ENCODE data around the gene APC2. TPM values are rescaled to one million over a fixed set of nuclear protein-coding genes. Genes with fewer than 3 reads are reported as not detected.

Gene APC2
- polyA plus RNA-seq, 1 donor, result 1.3 TPM

DNA sequence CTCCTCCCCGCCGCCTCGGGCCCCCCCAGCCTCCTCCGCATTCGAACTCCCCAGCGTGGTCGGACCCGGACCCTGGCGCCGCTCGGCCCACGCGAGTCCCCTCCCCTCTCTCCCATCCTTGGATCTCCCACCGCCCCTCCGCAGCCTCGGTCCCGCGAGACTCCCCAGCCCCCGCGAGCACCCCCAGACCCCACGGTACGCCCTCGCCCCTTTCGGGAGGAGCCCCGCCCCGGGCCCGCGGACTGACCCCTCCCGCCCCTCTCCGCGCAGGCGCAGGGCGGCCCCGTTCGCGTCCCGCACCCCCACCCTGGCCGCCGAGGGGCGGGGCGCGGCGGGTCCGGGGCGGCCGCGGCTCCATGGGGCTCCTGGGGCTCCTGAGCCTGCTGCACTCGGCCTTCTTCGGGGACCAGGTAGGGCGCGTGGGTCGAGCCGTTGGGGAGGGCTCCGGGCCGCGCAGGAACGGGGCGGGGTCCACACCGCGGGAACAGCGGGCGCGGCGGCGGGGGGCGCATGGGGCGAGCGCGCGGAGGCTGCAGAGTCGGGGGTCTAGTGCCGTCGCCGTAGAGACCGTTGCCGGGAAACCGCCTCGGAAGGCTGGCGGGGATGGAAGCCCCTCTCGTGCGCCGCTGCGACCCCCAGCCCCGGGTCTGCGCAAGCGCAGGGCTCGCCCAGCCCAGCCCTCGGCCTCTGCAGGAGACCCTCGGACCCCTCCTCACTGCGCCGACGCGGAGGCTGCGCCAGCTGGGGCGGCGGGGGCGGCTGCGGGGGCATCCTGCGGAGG lies 3.8 kb upstream of the APC2 start:
- DNase-seq, result no peak

DNA sequence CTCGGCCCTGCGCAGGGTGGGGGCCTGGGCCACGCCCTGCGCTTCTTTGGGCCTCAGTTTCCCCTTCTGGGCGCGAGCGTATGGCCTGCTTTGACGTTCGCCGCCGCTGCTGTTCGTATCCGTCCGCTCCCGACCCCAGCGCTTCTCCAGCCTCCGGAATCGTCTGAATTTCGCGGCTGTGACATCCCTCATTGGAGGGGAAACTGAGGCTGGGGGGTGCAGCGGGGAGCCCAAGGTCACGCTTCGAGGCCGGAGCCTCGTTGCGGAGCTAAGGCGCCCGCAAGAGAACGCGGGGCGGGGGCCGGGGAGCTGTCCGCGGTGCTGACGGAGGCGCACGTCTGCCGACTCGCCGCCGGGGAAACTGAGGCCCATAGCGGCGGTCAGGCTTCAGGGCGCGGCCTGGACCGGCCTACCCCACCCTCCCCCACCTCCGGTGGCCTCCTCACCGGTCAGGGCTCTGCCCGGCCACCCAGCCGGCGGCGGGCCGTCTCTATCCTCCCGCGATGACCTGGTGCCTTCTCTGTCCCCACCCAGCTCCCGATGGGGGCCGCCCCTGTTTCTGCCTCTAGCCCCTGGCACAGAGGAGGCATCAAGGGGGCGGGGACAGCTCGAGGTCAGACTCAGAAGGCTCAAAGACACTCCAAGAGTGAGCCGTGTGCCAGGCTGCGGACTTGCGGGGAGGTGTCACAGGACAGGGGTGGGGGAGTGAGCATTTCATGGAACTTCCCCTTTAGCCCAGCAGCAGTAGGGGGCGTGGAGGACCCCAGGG lies 3.0 kb upstream of the APC2 start:
- no peak for DNase-seq

DNA sequence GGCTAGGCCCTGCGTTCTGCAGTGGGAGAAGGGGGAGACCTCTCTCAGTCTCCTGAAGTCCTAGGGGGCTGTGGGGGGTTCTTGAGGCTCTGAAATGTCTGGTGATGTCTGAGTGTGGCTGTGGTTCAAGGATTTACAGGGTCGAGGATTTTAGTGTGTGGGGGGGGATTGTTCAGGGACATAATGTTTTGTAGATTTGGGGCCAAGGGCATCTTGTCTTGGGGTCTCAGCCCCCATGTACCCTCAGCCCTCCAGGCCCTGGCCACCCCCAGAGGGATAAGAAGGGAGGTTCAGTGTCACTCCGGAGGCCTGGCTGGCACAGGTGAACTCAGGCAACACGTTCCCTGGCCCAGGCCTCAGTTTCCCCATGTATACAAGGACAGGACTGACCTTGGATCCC lies 2.4 kb upstream of the APC2 start:
- no peak for DNase-seq

DNA sequence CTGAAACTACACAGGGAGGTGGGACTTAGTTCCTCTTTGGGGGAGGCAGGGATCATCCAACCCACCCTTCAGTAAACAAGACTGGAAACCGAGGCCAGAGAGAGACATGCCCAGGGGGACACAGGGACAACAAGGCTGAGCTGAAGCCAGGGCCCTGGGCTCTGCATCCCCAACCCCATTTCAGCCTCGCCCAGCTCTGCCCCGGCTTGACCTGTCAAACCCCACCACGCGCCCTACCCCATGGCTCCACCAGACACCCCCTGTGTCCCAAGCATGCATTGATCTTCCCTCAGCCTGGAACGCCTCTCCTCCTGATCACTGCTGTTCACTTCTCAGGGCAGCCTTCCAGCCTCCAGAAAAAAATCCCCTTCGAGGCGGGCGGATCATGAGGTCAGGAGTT lies 2.0 kb upstream of the APC2 start:
- DNase-seq, result no peak

DNA sequence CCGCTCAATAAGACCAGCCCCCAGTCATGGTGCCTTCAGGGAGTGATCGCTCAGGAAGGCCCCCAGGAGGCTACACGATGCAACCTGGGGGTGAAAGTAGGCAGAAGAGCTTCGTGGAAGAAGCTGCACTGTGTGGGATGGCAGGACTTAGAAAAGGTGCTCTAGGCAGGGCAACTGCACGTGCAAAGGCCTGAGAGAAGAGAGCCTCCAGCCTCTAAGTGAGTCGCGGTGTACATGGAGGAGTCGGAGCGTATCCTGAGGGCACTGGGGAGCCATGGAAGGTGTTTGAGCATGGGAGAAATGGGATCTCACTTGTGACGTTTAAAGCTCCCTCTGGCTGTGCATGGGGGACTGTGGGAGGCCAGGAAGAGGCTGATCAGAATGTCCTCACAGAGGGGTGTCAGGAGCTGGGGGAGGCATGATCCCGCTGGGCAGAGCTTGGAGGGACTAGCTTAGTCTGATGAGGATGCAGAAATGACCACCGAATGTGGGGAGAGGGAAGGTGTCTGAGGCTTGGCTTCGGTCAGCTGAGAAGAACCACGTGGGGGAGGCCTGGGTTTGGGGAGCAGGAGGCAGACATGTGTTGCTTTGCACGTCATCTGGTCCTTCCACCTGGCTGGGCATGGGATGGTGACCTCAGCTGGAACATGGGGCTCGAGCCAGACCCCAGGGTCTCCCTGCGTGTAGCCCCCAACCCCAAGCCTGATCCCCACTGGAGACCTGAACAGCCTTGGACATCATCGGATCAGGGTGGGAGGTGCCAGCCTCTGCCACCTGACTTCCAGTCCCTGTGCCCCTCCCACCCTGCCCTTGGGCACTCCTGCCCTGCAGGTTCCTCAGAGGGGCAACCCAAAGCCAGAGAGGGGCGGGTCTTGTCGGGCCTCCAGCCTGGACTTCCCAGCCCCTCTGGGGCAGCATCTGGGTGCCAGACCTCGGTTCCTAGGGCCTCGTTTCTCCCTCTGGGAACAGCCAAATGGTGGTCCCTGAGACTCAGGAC lies 1.1 kb downstream of the APC2 start:
- no peak for DNase-seq

DNA sequence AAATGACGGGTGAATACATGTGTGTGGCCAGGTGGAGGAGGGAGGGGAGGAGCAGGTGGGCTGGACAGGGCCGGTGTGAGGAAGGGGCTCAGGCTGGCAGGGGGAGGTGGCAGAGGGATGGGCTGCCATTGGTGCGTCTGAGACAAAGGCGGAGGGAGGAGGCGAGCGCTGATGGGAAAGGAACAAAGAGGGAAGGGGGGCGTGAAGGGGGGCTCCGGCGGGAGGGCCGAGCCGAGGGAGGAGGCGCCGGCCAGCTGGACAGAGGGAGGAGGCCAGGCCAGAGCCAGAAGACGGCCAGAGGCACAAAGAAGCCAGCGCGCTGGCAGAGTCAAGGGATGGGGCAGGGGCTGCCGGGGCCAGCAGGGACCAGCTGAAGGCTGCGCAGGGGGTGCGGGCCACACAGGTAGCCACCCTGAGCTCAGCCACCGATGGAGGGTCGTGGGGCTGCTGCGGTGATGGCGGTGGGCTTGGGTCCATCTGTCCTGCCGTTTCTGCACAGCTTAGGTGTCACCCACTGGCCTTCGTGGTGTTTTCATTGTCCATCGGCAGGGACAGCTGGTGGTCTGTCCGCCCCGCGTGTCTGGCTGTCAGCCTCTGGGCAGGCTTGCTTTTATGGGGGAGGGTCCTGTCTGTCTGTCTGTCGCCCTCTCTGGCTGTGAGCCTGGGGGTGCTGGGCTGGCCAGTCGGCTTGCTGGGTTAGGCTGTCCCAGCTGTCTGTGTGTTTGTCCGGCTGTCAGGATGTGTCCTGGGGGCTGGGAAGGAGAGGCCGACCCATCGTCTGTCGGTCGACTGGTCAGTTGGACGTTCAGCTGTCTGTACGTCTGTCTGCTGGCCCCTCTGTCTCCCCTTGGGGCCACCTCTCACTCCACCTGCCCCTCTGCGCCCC lies 2.2 kb downstream of the APC2 start:
- DNase-seq, result no peak

DNA sequence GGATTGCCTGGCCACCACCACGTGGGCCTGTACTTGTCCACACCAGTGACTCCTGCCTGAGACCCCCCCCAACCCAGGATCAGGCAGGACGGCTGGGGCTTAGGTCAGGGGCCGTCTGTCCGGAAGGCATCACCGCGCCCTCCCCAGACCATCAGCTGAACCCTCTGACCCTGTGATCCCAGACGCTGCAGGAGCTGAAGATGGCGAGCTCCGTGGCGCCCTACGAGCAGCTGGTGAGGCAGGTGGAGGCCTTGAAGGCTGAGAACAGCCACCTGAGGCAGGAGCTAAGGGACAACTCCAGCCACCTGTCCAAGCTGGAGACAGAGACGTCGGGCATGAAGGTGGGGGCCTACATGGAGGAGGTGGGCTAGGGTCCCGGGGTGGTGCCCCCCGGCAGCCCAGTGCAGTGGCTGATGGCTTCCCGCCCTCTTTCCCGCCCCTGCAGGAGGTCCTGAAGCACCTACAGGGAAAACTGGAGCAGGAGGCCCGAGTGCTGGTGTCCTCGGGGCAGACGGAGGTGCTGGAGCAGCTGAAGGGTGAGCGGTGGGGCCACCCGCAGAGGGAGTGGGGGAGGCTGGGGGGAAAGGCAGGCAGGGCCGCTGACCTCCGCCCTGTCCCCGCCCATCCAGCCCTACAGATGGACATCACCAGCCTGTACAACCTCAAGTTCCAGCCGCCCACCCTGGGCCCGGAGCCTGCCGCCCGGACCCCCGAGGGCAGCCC lies 3.0 kb downstream of the APC2 start:
- DNase-seq, result no peak

DNA sequence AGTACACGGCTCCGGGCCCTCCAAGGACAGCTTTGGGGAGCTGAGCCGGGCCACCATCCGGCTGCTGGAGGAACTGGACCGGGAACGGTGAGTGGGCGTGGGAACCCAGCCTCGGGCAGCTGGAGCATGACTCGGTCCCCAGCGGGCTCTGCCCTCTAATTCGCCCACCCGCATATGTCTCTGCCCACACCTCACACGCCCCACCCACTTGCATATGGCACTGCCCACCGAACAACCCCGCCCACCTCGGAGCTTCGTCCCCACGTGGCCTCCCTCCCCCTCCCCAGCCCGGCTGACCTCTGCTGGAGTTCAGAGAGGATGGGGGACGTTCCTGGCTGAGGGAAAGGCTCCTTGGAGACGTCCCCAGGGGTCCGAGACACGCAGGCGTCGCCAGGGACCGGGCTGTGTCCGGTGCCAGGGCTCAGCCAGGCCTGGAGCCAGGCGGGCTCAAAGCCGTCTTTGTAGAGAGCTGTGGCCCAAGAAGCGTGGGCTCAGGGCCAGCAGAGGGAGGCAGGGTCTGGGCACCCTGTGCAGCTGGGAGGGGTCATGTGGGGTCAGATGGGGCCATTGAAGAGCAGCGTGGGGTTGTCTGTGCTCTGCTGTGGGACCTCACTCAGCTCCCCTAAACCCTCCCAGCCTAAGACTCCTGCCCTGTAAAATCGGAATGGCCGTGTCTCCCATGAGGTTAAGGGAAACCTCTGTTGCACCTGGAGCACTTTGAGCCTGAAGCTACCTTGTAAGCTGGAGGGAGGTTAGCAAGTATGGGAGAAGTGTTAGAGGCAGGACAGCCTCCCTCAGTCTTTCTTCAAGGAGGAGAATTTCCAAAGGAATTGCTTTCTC lies 3.8 kb downstream of the APC2 start:
- no peak for DNase-seq

DNA sequence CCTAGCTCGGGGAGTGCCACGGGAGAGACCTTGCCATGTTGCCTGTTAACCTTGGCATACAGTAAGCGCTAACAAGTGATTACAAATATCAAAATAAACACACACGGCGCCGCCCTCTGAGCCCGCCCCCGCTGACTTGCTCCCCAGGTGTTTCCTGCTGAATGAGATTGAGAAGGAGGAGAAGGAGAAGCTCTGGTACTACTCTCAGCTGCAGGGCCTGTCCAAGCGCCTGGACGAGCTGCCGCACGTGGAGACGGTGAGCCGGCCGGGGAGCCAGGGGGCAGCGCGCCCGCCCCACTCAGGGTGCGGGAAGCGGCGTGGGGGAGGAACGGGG lies 5.0 kb downstream of the APC2 start:
- DNase-seq, result no peak

DNA sequence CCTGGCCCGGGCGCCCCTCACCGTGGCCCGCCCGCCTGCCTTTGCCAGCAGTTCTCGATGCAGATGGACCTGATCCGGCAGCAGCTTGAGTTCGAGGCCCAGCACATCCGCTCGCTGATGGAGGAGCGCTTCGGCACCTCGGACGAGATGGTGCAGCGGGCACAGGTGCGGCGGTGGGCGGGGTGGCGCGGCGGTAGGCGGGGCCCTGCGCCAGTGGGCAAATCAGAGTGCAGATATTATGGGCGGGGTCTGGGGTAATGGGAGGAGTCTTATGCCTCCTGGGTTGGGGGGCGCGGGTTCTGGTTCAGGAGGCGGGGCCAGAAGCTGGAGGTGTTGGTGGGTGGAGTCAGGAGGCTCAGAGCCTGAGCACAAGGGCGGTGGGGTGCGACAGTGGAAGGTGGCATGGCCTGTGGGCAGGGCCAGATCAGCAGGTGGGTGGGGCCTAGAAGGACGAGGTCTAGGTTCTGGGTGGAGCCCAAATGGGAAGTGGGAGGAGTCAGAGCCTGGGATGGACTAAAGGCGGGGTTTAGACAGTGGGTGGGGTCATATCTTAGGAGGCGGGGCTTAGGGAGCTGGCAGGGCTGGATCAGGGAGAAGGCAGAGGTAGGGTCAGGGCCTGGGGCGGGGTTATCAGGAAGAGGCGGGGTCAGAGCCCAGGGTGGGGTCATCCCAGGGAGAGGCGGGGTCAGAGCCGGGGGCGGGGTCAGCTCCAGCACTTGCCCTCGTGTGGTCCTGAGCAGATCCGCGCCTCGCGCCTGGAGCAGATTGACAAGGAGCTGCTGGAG lies 5.6 kb downstream of the APC2 start:
- no peak for DNase-seq

DNA sequence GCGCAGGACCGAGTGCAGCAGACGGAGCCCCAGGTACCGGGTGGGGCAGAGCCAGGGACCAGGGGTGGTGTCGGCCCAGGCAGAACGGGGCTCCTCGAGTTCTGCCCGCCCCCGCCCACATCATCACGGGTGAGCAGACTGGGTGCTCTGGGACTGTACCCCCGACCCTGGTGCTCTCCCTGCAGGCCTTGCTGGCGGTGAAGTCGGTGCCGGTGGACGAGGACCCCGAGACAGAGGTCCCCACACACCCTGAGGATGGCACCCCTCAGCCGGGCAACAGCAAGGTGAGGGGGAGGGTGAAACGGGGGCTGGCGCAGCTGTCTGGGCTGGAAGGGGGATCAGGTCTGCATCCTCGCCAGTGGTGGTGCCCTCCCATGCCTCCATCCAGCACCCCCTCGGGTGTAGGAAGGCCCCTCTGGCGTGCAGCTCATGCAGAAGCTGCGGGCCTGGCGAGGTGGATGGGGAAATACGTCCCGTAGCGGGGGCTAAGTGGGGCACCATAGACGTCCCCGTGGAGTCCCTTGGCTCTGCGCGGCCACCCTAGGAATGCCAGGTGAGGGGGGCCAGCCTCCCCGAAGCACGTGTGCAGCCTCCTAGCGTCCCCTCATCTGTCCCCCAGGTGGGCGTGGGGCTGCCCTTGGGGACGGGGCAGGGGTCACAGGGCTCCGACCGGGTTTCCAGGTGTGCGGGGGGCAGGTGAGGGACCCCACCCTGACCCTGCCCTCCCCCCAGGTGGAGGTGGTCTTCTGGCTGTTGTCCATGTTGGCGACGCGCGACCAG lies 6.4 kb downstream of the APC2 start:
- DNase-seq, result no peak

DNA sequence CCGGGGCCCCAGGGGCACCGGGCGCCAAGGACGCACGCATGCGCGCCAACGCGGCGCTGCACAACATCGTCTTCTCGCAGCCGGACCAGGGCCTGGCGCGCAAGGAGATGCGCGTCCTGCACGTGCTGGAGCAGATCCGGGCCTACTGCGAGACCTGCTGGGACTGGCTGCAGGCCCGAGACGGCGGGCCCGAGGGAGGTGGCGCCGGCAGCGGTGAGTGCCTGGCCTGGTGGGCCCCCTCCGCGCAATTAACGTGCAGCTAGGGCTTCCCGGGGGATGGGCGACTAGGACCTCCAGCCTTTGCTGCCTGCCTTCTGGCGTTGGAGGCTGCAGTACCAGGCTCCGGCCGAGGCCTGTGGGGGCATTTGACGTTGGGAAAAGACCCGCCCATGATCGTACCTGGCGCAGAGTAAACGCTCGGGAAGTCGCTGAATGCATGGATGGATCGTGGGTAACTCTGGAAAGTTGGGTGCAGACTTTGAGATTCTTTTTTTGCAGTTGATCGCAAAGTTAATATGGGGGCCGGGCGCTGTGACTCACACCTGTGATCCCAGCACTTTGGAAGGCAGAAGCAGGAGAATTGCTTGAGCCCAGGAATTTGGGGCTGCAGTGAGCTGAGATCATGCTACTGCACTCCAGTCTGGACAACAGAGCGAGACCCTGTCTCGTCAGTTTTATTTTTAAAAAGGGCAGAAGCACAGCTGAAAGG lies 7.3 kb downstream of the APC2 start:
- no peak for DNase-seq

DNA sequence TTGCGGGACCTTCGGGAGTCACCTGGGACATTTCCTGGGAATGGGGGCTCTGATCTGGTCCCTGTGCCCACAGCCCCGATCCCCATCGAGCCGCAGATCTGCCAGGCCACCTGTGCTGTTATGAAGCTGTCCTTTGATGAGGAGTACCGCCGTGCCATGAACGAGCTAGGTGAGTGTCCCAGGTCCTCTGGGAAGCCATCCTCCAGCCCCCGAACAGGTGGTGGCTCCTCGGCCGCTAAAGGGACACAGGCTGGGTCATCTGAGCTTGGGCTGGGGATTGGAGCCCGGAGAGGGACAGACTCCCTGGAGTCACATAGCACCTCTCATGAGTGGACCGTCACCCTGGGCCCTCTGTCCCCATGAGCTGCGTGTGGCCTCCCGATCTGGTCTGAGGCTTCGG lies 8.0 kb downstream of the APC2 start:
- no peak for DNase-seq

DNA sequence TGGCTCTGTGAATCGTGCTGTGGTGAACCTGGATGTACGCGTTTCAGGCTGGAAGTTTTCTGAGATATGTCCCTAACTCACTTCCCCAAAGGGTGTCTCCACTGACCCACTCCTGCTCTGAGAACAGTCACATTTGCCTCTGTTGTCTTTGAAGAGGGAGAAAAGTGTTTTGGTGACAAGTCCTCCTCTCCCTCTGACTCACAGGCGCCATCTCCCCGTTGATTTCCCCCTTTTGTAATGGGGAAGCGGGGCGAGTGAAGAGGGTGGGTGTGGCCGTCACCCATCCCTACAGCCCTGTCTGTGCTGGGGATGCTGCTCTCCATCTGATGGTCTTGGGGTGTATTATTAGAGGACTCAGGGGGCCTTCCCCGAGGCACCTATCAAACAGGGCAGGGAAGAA lies 9.6 kb downstream of the APC2 start:
- no peak for DNase-seq

DNA sequence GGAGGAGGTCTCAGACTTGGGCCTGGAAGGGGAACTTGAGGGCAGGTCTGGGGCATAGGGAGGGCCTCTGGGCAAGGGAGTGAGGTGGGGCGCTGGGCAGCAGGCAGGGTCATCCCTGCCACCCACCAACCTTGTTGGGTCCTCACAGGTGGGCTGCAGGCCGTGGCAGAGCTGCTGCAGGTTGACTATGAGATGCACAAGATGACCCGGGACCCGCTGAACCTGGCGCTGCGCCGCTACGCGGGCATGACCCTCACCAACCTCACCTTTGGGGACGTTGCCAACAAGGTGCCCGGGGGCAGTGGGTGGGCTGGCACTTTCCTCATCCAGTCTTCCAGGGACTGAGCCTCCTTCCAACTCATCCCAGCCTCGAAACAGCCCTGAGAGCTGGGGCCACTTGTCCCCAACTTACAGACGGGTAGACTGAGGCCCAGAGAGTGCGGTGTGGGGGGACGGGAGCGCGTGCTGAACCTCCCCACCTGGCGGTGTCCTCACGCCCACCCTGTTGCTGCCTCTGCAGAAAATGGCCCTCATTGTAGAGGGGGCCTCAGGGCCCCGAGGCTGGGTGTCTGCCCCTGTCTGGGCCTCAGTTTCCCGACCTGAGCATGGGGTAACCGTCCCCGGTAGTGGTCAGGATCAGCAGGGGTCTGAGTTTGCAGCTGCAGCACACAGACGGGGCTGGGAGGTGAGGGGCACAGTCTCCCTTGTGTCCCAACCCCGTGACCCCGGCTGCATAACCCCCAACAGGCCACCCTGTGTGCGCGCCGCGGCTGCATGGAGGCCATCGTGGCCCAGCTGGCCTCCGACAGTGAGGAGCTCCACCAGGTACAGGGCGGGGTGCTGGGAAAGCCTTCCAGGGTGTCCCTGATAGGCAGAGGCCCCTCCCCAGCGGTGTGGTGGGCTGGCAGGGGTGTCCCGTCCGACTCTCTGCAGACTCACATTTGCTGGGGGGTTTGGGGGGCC lies 10.4 kb downstream of the APC2 start:
- DNase-seq, result no peak

DNA sequence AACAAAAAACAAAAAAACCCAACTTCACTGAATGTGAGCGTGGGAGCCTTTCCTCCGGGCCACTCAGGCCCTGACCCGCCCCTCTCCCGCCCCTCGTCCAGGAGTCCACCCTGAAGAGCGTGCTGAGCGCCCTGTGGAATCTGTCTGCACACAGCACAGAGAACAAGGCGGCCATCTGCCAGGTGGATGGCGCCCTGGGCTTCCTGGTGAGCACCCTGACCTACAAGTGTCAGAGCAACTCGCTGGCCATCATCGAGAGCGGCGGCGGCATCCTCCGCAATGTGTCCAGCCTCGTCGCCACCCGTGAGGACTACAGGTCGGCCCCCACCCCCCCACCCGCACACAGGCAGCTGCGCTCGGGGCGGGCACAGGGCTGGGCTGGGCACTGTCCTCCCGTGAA lies 11.9 kb downstream of the APC2 start:
- no peak for DNase-seq
